Mesothelial cell of epicardium (in vitro differentiated cells): ENCODE measurements around the gene PGF. TPM values are rescaled to one million over a fixed set of nuclear protein-coding genes. Genes with fewer than 3 reads are reported as not detected.

Experiments
- DNase-seq, 2 experiments: peaks; one replicate each; pipeline ENCODE4 v3.0.0; 2021; ENCODE audit warnings: low spot score in 2 of 2; ENCODE audit not compliant: unreplicated experiment in 2 of 2
- H3K27ac Mint-ChIP-seq: 2 replicates; pipeline ENCODE4 v1.8.0; 2021; ENCODE audit warnings: mixed read lengths
- H3K27me3 Mint-ChIP-seq: 2 replicates; pipeline ENCODE4 v1.8.0; 2021; ENCODE audit warnings: low read depth, mixed read lengths
- H3K36me3 Mint-ChIP-seq: 2 replicates; pipeline ENCODE4 v1.8.0; 2021; ENCODE audit warnings: mixed read lengths
- H3K4me1 Mint-ChIP-seq: 2 replicates; pipeline ENCODE4 v1.8.0; 2021; ENCODE audit warnings: mixed read lengths
- H3K4me3 Mint-ChIP-seq: 2 replicates; pipeline ENCODE4 v1.8.0; 2021; ENCODE audit warnings: mild to moderate bottlenecking, moderate library complexity, mixed read lengths
- H3K9me3 Mint-ChIP-seq: 2 replicates; pipeline ENCODE4 v1.8.0; 2021; ENCODE audit warnings: mixed read lengths
- total RNA-seq: library from RNA; stranded (reverse); gene quantifications from 3 replicates; pipeline ENCODE4 v1.2.1, GENCODE V29; 2021
- TF ChIP-seq, protein P1 (sequence below): fragments of 200-600 bp; sonication (generic); IDR thresholded peaks from one replicate; pipeline ENCODE4 v1.5.0; 2021; ENCODE audit warnings: antibody characterized with exemption; ENCODE audit not compliant: unreplicated experiment

PGF gene
- total RNA-seq, 1 donor from 2014 or later: 9.6 TPM

DNA sequence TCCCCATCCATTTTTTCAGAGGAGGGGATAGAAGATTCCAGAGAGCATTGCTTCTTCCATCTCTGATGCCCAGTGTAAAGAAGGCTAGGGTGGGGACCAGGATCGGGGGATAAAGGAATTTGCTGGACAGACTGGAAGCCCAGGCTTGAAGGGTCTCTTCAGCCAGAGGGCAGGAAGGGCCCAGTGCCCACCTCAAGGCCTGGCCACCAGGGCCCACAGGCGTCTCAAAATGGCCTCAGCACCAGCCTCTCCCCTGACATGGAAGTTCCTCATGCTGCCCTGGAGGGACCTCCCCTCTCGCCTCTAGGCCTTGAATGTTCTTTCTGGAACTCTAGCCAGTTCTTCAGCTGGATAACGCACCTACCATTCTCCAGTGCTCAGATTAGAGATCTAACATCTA, 35.1 kb downstream of the PGF start:
- TF ChIP-seq, protein P1, sequence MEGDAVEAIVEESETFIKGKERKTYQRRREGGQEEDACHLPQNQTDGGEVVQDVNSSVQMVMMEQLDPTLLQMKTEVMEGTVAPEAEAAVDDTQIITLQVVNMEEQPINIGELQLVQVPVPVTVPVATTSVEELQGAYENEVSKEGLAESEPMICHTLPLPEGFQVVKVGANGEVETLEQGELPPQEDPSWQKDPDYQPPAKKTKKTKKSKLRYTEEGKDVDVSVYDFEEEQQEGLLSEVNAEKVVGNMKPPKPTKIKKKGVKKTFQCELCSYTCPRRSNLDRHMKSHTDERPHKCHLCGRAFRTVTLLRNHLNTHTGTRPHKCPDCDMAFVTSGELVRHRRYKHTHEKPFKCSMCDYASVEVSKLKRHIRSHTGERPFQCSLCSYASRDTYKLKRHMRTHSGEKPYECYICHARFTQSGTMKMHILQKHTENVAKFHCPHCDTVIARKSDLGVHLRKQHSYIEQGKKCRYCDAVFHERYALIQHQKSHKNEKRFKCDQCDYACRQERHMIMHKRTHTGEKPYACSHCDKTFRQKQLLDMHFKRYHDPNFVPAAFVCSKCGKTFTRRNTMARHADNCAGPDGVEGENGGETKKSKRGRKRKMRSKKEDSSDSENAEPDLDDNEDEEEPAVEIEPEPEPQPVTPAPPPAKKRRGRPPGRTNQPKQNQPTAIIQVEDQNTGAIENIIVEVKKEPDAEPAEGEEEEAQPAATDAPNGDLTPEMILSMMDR: no peak
- no peak for DNase-seq
- no peaks in the 10 kb centered on the region for H3K4me1 Mint-ChIP-seq
- H3K4me3 Mint-ChIP-seq: no peak overlapping the region
- H3K36me3 Mint-ChIP-seq: no peaks in the 10 kb centered on the region
- H3K27me3 Mint-ChIP-seq: peaks cover 23% of the 10 kb centered on the region
- H3K9me3 Mint-ChIP-seq: no peaks in the 10 kb centered on the region
- no peak overlapping the region for H3K27ac Mint-ChIP-seq

DNA sequence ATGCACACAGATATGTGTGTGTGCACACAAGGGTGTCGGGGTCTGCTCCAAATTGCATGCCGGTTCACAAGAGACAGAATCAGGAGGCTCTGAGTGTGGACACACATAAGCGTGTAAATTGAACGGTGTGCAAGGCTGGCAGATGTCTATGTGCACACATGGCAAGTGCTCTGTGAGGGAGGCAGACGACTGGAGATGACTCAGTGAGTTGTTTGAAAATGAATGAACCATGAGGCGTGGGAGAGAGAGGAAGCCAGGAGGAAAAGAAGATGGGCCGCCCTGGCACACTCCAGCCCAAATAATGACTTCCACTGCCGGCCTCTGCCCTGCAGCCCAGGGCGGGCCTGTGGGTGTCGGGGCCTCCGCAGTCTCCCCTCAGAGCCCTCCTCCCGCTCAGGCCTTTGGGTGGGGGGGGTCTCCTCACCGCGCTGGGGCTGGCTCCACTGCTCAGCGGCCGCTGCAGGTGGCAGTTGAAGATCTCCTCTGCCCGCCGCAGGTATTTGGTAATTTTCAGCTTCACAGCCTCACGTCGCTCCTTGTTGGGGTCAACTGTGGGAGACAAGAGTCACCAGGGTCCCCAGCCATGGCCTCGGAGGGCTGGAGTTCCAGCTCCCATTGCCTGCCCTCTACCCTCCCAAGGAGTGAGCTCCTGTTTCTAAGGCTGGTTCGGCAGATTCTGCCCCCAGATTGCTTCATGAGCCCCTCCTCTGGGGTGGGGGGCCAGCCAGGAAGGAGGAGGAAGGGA, 35.8 kb downstream of the PGF start:
- Mint-ChIP-seq H3K27me3 (peaks cover 17% of the 10 kb centered on the region), H3K4me3 (no peak overlapping the region), H3K36me3 (no peaks in the 10 kb centered on the region), H3K4me1 (no peaks in the 10 kb centered on the region), H3K9me3 (no peaks in the 10 kb centered on the region), H3K27ac (no peak overlapping the region)
- DNase-seq: no peak
- TF ChIP-seq, protein P1: no peak

DNA sequence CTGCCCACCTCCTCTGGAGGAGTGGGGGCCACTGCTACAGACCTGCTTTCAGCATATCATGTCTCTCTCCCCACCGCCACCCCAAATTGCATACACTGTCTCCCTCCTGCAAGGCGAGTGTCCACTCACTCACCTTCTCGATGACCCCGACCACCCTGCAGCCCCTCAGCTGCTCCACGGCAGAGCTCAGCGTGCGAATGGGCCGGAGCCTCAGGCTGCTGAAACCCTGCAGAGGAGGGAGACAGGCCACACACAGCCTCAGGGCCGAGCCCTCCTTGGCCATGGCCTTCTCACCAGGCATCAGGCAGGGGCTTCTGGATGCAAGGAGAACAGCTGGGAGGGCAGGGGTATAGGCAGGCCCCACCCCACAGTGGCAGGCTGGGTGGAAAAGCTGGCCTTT, 37.0 kb downstream of the PGF start:
- H3K36me3 Mint-ChIP-seq: no peaks in the 10 kb centered on the region
- H3K4me1 Mint-ChIP-seq: peaks cover 2% of the 10 kb centered on the region
- H3K27me3 Mint-ChIP-seq: peaks cover 9% of the 10 kb centered on the region
- no peak for DNase-seq
- no peak overlapping the region for H3K4me3 Mint-ChIP-seq
- no peaks in the 10 kb centered on the region for H3K9me3 Mint-ChIP-seq
- no peak overlapping the region for H3K27ac Mint-ChIP-seq
- TF ChIP-seq, protein P1: no peak

DNA sequence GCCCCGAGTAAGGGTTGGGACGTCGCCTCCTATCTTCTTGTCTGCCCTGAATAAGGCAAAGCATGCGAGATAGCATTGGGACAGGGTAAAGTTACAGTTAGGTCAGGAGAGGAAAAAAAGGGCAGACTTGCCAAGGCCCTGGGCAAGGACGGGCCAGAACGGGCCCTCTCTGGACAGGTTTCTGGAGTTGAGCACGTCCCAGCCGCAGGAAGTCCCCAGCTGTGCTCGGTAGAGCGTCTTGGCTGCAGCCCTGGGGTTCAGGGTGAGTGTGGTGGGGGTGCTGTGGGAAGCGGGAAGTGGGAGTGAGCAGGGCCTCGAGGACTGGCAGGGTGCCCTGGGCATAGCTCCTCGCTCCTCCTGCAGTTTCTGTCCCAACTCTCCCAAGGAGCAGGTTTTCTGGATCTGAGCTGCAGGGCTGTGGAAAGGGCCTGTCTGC, 37.7 kb downstream of the PGF start:
- H3K9me3 Mint-ChIP-seq: no peaks in the 10 kb centered on the region
- H3K27me3 Mint-ChIP-seq: peaks cover 9% of the 10 kb centered on the region
- no peak for DNase-seq
- H3K4me1 Mint-ChIP-seq: peaks cover 2% of the 10 kb centered on the region
- TF ChIP-seq, protein P1: no peak
- peak overlapping the region; percentile 31 for H3K27ac Mint-ChIP-seq
- no peak overlapping the region for H3K4me3 Mint-ChIP-seq
- no peaks in the 10 kb centered on the region for H3K36me3 Mint-ChIP-seq

DNA sequence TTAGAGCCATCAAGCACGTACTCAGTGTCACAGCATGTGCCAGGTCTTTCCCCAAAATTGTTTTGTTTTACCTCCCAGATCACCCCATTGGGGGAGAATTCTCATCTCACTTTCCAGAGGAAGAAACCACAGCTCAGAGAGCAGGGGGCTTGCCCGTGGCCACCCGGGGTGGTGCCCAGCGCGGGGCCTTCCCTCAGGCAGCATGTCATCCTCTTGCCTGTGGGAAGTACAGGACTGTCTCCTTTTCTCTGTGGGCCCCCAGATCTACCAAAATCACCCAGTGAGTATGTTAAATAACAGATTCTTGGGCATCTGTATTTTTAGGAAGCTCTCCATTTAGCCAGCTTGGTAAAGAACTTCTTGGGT, 38.2 kb downstream of the PGF start:
- Mint-ChIP-seq H3K27ac (peak overlapping the region; percentile 31), H3K9me3 (no peaks in the 10 kb centered on the region), H3K27me3 (peaks cover 4% of the 10 kb centered on the region), H3K4me1 (peaks cover 2% of the 10 kb centered on the region), H3K36me3 (no peaks in the 10 kb centered on the region), H3K4me3 (no peak overlapping the region)
- TF ChIP-seq, protein P1: no peak
- DNase-seq: no peak
